ENCODE measurements around the gene GUCY2F. TPM values are rescaled to one million over a fixed set of nuclear protein-coding genes. Genes with fewer than 3 reads are reported as not detected.

The GUCY2F gene
- total RNA-seq, 1 donor: under 0.01 TPM

DNA sequence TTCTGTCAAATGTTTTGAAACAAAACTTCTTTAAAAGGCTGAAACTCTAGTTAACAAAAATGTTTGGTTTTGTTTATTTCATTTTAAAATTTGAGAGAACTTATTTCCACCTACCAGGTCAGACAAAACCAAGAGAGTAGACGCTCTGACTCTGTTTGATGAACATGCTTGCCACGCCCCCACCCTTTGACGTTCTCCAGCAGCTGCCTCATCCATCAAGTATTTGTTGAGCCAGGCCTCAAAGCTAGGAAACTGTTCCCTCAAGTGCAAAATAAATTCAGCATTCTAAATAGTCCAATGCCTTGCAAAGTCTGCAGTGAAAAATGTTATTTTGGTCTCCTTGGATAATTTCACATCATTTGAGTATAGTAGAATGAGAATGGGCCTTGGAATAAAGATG is 121.6 kb downstream of the GUCY2F start:
- DNase-seq (ENCODE audit: low read depth): no peak
- no peak for TF ChIP-seq CTCF (IDR thresholded peaks at IDR 0.05; ENCODE audit: insufficient read depth, low read depth, low read length)
- H3K4me3 ChIP-seq (ENCODE audit: low read depth, low read length): no peak overlapping the region

GRCh38 chrX:109357706-109358105 is 124.2 kb downstream of the GUCY2F start:
- no peak for TF ChIP-seq CTCF (IDR thresholded peaks at IDR 0.05; ENCODE audit: insufficient read depth, low read depth, low read length)
- H3K4me3 ChIP-seq (ENCODE audit: low read depth, low read length): no peak overlapping the region
- DNase-seq (ENCODE audit: low read depth): no peak

GRCh38 chrX:109356684-109357083 is 125.2 kb downstream of the GUCY2F start:
- H3K4me3 ChIP-seq (ENCODE audit: low read depth, low read length): no peak overlapping the region
- no peak for DNase-seq (ENCODE audit: low read depth)
- no peak for TF ChIP-seq CTCF (IDR thresholded peaks at IDR 0.05; ENCODE audit: insufficient read depth, low read depth, low read length)

DNA sequence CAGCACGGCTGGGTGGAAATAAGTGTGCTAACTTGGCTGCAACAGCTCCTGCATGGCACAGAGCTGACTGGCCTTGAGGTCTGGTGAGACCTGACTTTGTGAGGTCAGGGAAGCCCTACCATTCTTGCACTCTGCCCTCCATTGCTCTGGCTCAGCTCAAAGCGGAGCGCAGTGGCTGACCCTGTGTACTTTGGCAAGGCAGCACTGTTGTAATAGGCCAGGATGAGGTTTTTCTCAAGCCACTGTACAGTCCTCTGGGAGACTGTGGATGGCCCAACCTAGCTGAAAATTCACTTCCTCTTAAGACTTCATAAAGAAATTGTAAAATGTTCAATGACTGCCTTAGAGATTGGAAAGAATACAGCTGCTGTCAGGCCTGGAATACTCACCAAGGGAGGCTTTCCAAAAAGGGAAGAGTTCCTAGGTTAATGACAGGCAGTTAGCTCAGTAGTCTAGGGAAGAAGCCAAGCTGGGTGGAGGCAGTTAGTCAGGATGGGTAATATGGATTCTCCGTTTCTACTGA is 129.8 kb downstream of the GUCY2F start:
- no peak for TF ChIP-seq CTCF (IDR thresholded peaks at IDR 0.05; ENCODE audit: insufficient read depth, low read depth, low read length)
- no peak overlapping the region for H3K4me3 ChIP-seq (ENCODE audit: low read depth, low read length)
- DNase-seq (ENCODE audit: low read depth): peak; percentile 18

DNA sequence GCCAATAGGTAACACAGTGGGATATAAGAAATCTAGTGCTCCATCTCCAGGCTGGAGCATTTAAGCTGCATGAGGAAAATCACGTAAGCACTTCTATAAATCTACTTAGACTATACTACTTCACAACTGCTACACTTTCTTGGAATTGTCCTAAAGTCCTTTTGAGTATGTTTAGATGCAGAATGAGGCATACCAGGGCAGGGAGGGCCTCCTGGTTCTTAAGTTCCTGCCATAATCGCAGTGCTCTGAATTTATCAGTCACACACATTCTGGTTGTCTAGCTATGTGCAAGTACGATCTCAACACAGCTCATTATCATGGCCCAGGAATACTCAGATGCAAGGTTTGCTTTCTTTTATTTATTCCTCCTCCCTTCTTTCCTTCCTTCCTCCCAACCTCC is 130.3 kb downstream of the GUCY2F start:
- no peak overlapping the region for H3K4me3 ChIP-seq (ENCODE audit: low read depth, low read length)
- no peak for TF ChIP-seq CTCF (IDR thresholded peaks at IDR 0.05; ENCODE audit: insufficient read depth, low read depth, low read length)
- DNase-seq (ENCODE audit: low read depth): no peak

GRCh38 chrX:109350551-109350950 is 131.3 kb downstream of the GUCY2F start:
- TF ChIP-seq CTCF (IDR thresholded peaks at IDR 0.05; ENCODE audit: insufficient read depth, low read depth, low read length): no peak
- no peak overlapping the region for H3K4me3 ChIP-seq (ENCODE audit: low read depth, low read length)
- peak; percentile 47 for DNase-seq (ENCODE audit: low read depth)

- H3K4me3 ChIP-seq (ENCODE audit: low read depth, low read length): no peak overlapping the region
- no peak for DNase-seq (ENCODE audit: low read depth)
- no peak for TF ChIP-seq CTCF (IDR thresholded peaks at IDR 0.05; ENCODE audit: insufficient read depth, low read depth, low read length)
Measured at GRCh38 chrX:109350051-109350450, 131.8 kb downstream of the GUCY2F start.
